HepG2 (cell line): ENCODE measurements around the gene TPH1. TPM values are rescaled to one million over a fixed set of nuclear protein-coding genes. Genes with fewer than 3 reads are reported as not detected.
A peak's percentile ranks its signal among the peaks of the same experiment; 100 is the strongest.

Experiments used
- ATAC-seq: fragments of 200-7000 bp; cut with Tn5 transposase; 3 replicates; pipeline ENCODE4 v1.9.1; 2020; ENCODE audit warnings: mild to moderate bottlenecking, moderate library complexity
- BruUV-seq: library from RNA; stranded (reverse); fragments of 400-500 nt; replicated peaks from 2 replicates; lab custom pipeline; 2021; lab: Mats Ljungman, UMichigan
- CTCF ChIA-PET: fragments of 300-600 bp; formaldehyde crosslinking; extraction: SDS; loops from one replicate; lab custom pipeline; 2021; ENCODE audit warnings: low total read pairs, inconsistent platforms, low intra/inter-chr PET ratio; lab: Yijun Ruan, JAX
- POLR2A ChIA-PET: fragments of 350-600 bp; sonication (Branson Sonifier 250); formaldehyde crosslinking; loops from one replicate; lab custom pipeline; 2020; ENCODE audit warnings: antibody characterized with exemption, inconsistent platforms; lab: Yijun Ruan, JAX
- DNase-seq: peaks from one replicate; pipeline ENCODE4 v3.0.0-alpha.2; 2015; ENCODE audit warnings: low spot score
- FAIRE-seq: peaks from 3 replicates; lab custom pipeline; 2011; peaks lifted over from hg19 to GRCh38; lab: Jason Lieb, UNC
- H2AFZ ChIP-seq: one replicate; pipeline ENCODE4 v1.6.1; 2011; ENCODE audit warnings: low read length, inconsistent platforms
- H3K27ac ChIP-seq: fragments of 300-600 bp; 3 replicates; pipeline ENCODE4 v1.8.0; 2011; ENCODE audit warnings: mixed run types, mild to moderate bottlenecking, mixed read lengths, low read length, inconsistent platforms; ENCODE audit not compliant: insufficient read depth; ENCODE audit errors: extremely low read length
- H3K27me3 ChIP-seq, 2 experiments: fragments of 200-600 bp in 1 of 2; 2 replicates in 1 of 2; 3 replicates in 1 of 2; pipeline versions ENCODE4 v1.6.0 to v1.8.0; 2011; ENCODE audit warnings: low read length in 2 of 2, mild to moderate bottlenecking in 2 of 2, moderate library complexity in 2 of 2, inconsistent platforms in 1 of 2; ENCODE audit not compliant: insufficient read depth in 2 of 2, control insufficient read depth in 1 of 2
- H3K36me3 ChIP-seq, 2 experiments: fragments of 200-600 bp in 1 of 2; replicated peaks in 1 of 2; 2 replicates in 1 of 2; 3 replicates in 1 of 2; pipeline versions ENCODE4 v1.5.1 to v1.8.0; 2011; ENCODE audit warnings: low read length in 2 of 2, inconsistent platforms in 1 of 2; ENCODE audit not compliant: insufficient read depth in 2 of 2, control insufficient read depth in 1 of 2
- H3K4me1 ChIP-seq: 2 replicates; pipeline ENCODE4 v1.5.1; 2012; ENCODE audit warnings: low read length, inconsistent platforms; ENCODE audit not compliant: insufficient read depth
- H3K4me2 ChIP-seq: 2 replicates; pipeline ENCODE4 v1.6.0; 2011; ENCODE audit warnings: low read depth, low read length, inconsistent platforms
- H3K4me3 ChIP-seq, 3 experiments: fragments of 200-600 bp in 1 of 3; sonication (generic), shearing (Covaris generic) in 1 of 3; replicated peaks in 1 of 3; 2 replicates each; pipeline ENCODE4 v1.5.1; 2011 to 2016; ENCODE audit warnings: low read length in 3 of 3, inconsistent platforms in 2 of 3, low read depth in 2 of 3, mild to moderate bottlenecking in 2 of 3, control low read depth in 1 of 3, mixed read lengths in 1 of 3; ENCODE audit not compliant: insufficient read depth in 1 of 3
- H3K79me2 ChIP-seq: one replicate; pipeline ENCODE4 v1.6.1; 2011; ENCODE audit warnings: low read length, inconsistent platforms; ENCODE audit not compliant: insufficient read depth
- H3K9ac ChIP-seq: 2 replicates; pipeline ENCODE4 v1.6.0; 2011; ENCODE audit warnings: mild to moderate bottlenecking, low read depth, low read length, inconsistent platforms; ENCODE audit not compliant: insufficient read depth
- H3K9me3 ChIP-seq: 2 replicates; pipeline ENCODE4 v1.5.1; 2012; ENCODE audit warnings: mild to moderate bottlenecking, low read length
- H4K20me1 ChIP-seq: 2 replicates; pipeline ENCODE4 v1.6.0; 2011; ENCODE audit warnings: inconsistent platforms, mild to moderate bottlenecking, low read length, moderate library complexity; ENCODE audit not compliant: insufficient read depth
- GATA4 ChIP-seq: sonication (generic); IDR thresholded peaks from 2 replicates; pipeline ENCODE4 v1.6.1; 2016; ENCODE audit warnings: antibody characterized with exemption, low read depth, borderline replicate concordance
- IKZF4 ChIP-seq: sonication (generic); formaldehyde crosslinking; IDR thresholded peaks from 2 replicates; pipeline ENCODE4 v1.5.1; 2020; ENCODE audit warnings: borderline replicate concordance, mild to moderate bottlenecking, low read depth, missing genetic modification reagents; ENCODE audit errors: not compliant biosample characterization
- JUN ChIP-seq: sonication (generic); formaldehyde crosslinking; IDR thresholded peaks from 2 replicates; pipeline ENCODE4 v1.4.0; 2020; ENCODE audit warnings: mild to moderate bottlenecking, missing genetic modification reagents
- KLF15 ChIP-seq: sonication (generic); formaldehyde crosslinking; IDR thresholded peaks from 2 replicates; pipeline ENCODE4 v1.8.1; 2023; ENCODE audit warnings: borderline replicate concordance, mild to moderate bottlenecking, inconsistent platforms, missing genetic modification reagents, mixed read lengths
- KLF9 ChIP-seq: IDR thresholded peaks from 2 replicates; pipeline ENCODE4 v1.6.1; 2016; ENCODE audit warnings: low read depth
- KMT2B ChIP-seq: IDR thresholded peaks from 2 replicates; pipeline ENCODE4 v1.6.1; 2016; ENCODE audit warnings: missing genetic modification reagents, missing compliant biosample characterization
- MIER2 ChIP-seq: IDR thresholded peaks from 2 replicates; pipeline ENCODE4 v1.6.1; 2016; ENCODE audit warnings: missing biosample characterization, missing genetic modification reagents
- NRL ChIP-seq: sonication (generic); formaldehyde crosslinking; IDR thresholded peaks from 2 replicates; pipeline ENCODE4 v1.5.0; 2020; ENCODE audit warnings: missing genetic modification reagents, mild to moderate bottlenecking, moderate library complexity, borderline replicate concordance
- RBM39 ChIP-seq: fragments of 200-400 bp; formaldehyde crosslinking; IDR thresholded peaks from one replicate; pipeline ENCODE4 v1.6.1; 2018; ENCODE audit warnings: antibody characterized with exemption, mild to moderate bottlenecking, low read depth, low read length; ENCODE audit not compliant: poor library complexity, severe bottlenecking
- SALL1 ChIP-seq: sonication (generic); formaldehyde crosslinking; IDR thresholded peaks from 2 replicates; pipeline ENCODE4 v1.8.0; 2022; ENCODE audit warnings: mild to moderate bottlenecking, missing genetic modification reagents
- ZBTB20 ChIP-seq: sonication (generic); formaldehyde crosslinking; IDR thresholded peaks from 2 replicates; pipeline ENCODE4 v1.8.1; 2023; ENCODE audit warnings: missing genetic modification reagents, low read depth, mild to moderate bottlenecking, borderline replicate concordance
- ZNF180 ChIP-seq: sonication (generic); formaldehyde crosslinking; IDR thresholded peaks from 2 replicates; pipeline ENCODE4 v1.4.0; 2020; ENCODE audit warnings: low read depth, missing genetic modification reagents, borderline replicate concordance
- ZNF720 ChIP-seq: sonication (generic); formaldehyde crosslinking; IDR thresholded peaks from 2 replicates; pipeline ENCODE4 v1.4.0; 2020; ENCODE audit warnings: missing genetic modification reagents
- ZNF841 ChIP-seq: sonication (generic); formaldehyde crosslinking; IDR thresholded peaks from 2 replicates; pipeline ENCODE4 v1.8.1; 2023; ENCODE audit warnings: missing genetic modification reagents, borderline replicate concordance
- WGBS: methylation state at CpG from one replicate; pipeline ENCODE4 v1.1.6; 2017; ENCODE audit warnings: low lambda C conversion rate; 5-methylcytosine and 5-hydroxymethylcytosine counted together
- in situ Hi-C: cut with HindIII; loops from 2 replicates; pipeline ENCODE4 v1.10.0; 2017; ENCODE audit warnings: low pct_unique_long_range_greater_than_20kb; ENCODE audit not compliant: extremely low pct_ligation_motif_present
- intact Hi-C: fragments of 100-400 bp; cut with micrococcal nuclease; formaldehyde crosslinking; loops from one replicate; pipeline ENCODE4 v1.10.0; 2022; ENCODE audit not compliant: unreplicated experiment
- polyA plus RNA-seq, 8 experiments: library from polyadenylated mRNA; depleted of rRNA in 3 of 8; stranded (reverse) in 7 of 8; unstranded in 1 of 8; fragments of >200 nt; fragmentation: Illumina TruSeq in 4 of 8; extraction: Trizol in 4 of 8; gene quantifications; 2 replicates each; pipeline versions ENCODE4 v1.2.1 to v1.2.3, GENCODE V29; 2011 to 2016; ENCODE audit warnings: low read depth in 4 of 8, missing spikeins in 1 of 8, mixed read lengths in 1 of 8; ENCODE audit not compliant: insufficient read depth in 1 of 8
- total RNA-seq, 5 experiments: library from RNA; depleted of rRNA; stranded (reverse); fragments of >200 nt; fragmentation: Illumina TruSeq; extraction: Trizol; gene quantifications; 2 replicates each; pipeline ENCODE4 v1.2.3, GENCODE V29; 2016; ENCODE audit warnings: low read depth in 1 of 5
- TF ChIP-seq, protein P1 (sequence below): sonication (generic); formaldehyde crosslinking; IDR thresholded peaks from 2 replicates; pipeline ENCODE4 v1.4.0; 2020; ENCODE audit warnings: missing genetic modification reagents
- TF ChIP-seq, protein P2 (sequence below): sonication (generic); formaldehyde crosslinking; IDR thresholded peaks from 2 replicates; pipeline ENCODE4 v1.8.1; 2022; ENCODE audit warnings: mild to moderate bottlenecking, missing genetic modification reagents
- TF ChIP-seq, protein P3 (sequence below): IDR thresholded peaks from 2 replicates; pipeline ENCODE4 v1.6.1; 2018; ENCODE audit warnings: missing genetic modification reagents, mild to moderate bottlenecking, missing compliant biosample characterization

The TPH1 gene
- total and polyA plus RNA-seq, 2 of the 13 experiments (the other 11 are each of a cell fraction or from before 2014, with no cell fraction given): 0.26 to 0.53 TPM

DNA sequence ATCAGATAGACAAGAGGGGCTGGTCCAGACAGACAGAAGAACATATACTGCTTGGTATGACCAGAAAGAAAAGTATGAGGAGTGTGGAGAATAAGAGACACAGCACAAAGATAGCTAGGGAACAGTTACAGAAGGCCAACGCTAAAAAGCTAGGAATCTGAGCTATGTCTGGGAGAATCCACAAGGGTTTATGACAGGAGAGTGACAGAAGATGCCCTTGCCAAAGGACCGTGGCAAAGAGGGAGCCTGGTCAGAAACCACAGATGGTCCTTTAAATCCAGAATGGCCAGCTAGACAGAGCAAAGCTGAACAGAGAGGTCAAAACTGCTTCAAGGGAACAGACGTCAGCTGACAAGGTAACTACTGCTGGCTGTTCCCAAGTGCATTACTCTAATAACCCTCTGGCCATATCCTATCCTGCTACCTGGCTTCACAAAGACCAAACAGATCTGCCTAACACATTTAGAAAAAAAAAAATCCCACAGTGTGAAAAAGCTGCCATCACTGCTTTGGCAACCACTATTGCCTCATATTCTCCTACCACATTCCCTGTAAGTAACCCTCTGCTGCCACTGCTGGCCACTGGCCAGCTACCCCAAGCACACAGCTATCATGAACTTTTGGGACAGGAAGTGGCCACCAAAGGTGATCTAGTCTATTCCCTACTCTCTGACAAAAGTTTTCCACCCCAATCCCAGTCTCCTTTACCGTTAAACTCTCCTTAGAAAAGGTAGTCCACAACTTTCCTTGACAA lies 40.5 kb downstream of the TPH1 start (continued):
- TF ChIP-seq SALL1 (CRISPR knock-in tag): no peak

DNA sequence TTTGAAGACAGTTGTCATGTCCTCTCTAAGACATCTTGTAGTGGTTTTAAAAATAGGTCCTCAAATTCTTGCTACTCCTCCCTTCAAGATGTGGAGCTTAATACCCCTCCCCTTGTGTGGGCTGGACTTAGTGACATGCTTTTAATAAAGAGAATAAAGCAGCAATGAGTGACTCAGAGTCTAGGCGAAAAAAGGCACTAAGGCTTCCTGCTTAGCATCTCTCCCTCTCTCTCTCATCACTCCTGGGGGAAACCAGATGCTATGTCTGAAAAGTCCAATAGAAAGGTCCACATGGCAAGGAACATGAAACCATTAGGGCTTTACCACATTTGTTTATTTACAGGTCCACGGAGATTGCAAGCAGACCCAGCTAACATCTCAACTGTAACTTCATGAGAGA lies 44.9 kb downstream of the TPH1 start:
- 72% methylated on average over 2 of the region's 2 CpGs for WGBS
- H3K9ac ChIP-seq: peak overlapping the region; percentile 42; the same call in 1 of the 2 replicates
- peak overlapping the region; percentile 79 for H3K27ac ChIP-seq
- H4K20me1 ChIP-seq: no peaks in the 10 kb centered on the region
- peaks cover 17 to 62% of the 10 kb centered on the region in 2 experiments for H3K36me3 ChIP-seq
- ATAC-seq (peak; percentile 30), DNase-seq (no peak), FAIRE-seq (no peak)
- BruUV-seq: no TSS peak
- no peak overlapping the region; a peak in 1 of 6 replicates for H3K4me3 ChIP-seq
- in situ Hi-C loops: no loop called here
- no peaks in the 10 kb centered on the region for H3K79me2 ChIP-seq
- no peaks in the 10 kb centered on the region for H3K27me3 ChIP-seq
- intact Hi-C loops: no loop called here
- ChIA-PET POLR2A (interaction anchor here (0.6 to 3.6 kb wide), 4 partner anchors 12 to 525 kb away, joined by 3 to 34 read pairs (median 14); partner anchors contain the start of genes SERGEF and TSG101), CTCF (no interaction called here)
- H3K9me3 ChIP-seq: no peaks in the 10 kb centered on the region
- H3K4me1 ChIP-seq: peaks cover 59% of the 10 kb centered on the region
- H2AFZ ChIP-seq: no peak overlapping the region
- peak overlapping the region; percentile 69 for H3K4me2 ChIP-seq
- no peak for TF ChIP-seq KLF15 (CRISPR knock-in tag)
- 0 out of 2 replicates have a peak, but pooled peaks have one; percentile 6 for TF ChIP-seq MIER2 (CRISPR knock-in tag)
- no peak for TF ChIP-seq IKZF4 (CRISPR knock-in tag)
- TF ChIP-seq, protein P1, sequence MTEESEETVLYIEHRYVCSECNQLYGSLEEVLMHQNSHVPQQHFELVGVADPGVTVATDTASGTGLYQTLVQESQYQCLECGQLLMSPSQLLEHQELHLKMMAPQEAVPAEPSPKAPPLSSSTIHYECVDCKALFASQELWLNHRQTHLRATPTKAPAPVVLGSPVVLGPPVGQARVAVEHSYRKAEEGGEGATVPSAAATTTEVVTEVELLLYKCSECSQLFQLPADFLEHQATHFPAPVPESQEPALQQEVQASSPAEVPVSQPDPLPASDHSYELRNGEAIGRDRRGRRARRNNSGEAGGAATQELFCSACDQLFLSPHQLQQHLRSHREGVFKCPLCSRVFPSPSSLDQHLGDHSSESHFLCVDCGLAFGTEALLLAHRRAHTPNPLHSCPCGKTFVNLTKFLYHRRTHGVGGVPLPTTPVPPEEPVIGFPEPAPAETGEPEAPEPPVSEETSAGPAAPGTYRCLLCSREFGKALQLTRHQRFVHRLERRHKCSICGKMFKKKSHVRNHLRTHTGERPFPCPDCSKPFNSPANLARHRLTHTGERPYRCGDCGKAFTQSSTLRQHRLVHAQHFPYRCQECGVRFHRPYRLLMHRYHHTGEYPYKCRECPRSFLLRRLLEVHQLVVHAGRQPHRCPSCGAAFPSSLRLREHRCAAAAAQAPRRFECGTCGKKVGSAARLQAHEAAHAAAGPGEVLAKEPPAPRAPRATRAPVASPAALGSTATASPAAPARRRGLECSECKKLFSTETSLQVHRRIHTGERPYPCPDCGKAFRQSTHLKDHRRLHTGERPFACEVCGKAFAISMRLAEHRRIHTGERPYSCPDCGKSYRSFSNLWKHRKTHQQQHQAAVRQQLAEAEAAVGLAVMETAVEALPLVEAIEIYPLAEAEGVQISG (CRISPR knock-in tag): no peak
- TF ChIP-seq ZNF841 (CRISPR knock-in tag): no peak
- no peak for TF ChIP-seq NRL (CRISPR knock-in tag)
- TF ChIP-seq ZNF180 (CRISPR knock-in tag): no peak
- TF ChIP-seq ZBTB20 (CRISPR knock-in tag): no peak
- TF ChIP-seq, protein P2, sequence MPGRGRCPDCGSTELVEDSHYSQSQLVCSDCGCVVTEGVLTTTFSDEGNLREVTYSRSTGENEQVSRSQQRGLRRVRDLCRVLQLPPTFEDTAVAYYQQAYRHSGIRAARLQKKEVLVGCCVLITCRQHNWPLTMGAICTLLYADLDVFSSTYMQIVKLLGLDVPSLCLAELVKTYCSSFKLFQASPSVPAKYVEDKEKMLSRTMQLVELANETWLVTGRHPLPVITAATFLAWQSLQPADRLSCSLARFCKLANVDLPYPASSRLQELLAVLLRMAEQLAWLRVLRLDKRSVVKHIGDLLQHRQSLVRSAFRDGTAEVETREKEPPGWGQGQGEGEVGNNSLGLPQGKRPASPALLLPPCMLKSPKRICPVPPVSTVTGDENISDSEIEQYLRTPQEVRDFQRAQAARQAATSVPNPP (CRISPR knock-in tag): no peak
- no peak for TF ChIP-seq ZNF720 (CRISPR knock-in tag)
- no peak for TF ChIP-seq RBM39
- TF ChIP-seq JUN (CRISPR knock-in tag): 0 out of 2 replicates have a peak, but pooled peaks have one; percentile 9
- 0 out of 2 replicates have a peak, but pooled peaks have one; percentile 15 for TF ChIP-seq GATA4
- TF ChIP-seq KLF9 (CRISPR knock-in tag): no peak
- TF ChIP-seq, protein P3, sequence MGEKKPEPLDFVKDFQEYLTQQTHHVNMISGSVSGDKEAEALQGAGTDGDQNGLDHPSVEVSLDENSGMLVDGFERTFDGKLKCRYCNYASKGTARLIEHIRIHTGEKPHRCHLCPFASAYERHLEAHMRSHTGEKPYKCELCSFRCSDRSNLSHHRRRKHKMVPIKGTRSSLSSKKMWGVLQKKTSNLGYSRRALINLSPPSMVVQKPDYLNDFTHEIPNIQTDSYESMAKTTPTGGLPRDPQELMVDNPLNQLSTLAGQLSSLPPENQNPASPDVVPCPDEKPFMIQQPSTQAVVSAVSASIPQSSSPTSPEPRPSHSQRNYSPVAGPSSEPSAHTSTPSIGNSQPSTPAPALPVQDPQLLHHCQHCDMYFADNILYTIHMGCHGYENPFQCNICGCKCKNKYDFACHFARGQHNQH (CRISPR knock-in tag): 0 out of 2 replicates have a peak, but pooled peaks have one; percentile 11
- TF ChIP-seq KMT2B: 0 out of 2 replicates have a peak, but pooled peaks have one; percentile 9
